ENCODE data around the gene NAIF1.

NAIF1 gene

DNA sequence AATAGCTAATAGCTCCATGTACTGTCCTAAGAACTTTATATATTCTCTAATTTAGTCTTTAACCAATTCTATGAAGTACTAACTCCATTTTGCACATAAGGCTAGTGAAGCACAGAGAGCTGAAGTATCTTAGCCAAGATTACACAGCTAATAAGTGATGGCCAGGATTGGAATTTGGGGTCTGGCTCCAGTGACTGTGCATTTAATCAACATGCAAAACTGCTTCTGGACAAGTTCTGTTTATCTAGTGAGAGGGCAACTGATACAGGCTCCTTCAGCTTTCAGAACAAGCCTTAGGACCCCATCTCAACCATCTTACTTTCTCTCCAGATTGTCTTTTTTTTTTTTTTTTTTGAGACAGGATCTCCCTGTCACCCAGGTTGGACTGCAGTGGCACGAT, 22.2 kb upstream of the NAIF1 start:
- no peak overlapping the region for H3K4me3 ChIP-seq (ENCODE audit: low read depth, low read length)
- TF ChIP-seq, protein P1, sequence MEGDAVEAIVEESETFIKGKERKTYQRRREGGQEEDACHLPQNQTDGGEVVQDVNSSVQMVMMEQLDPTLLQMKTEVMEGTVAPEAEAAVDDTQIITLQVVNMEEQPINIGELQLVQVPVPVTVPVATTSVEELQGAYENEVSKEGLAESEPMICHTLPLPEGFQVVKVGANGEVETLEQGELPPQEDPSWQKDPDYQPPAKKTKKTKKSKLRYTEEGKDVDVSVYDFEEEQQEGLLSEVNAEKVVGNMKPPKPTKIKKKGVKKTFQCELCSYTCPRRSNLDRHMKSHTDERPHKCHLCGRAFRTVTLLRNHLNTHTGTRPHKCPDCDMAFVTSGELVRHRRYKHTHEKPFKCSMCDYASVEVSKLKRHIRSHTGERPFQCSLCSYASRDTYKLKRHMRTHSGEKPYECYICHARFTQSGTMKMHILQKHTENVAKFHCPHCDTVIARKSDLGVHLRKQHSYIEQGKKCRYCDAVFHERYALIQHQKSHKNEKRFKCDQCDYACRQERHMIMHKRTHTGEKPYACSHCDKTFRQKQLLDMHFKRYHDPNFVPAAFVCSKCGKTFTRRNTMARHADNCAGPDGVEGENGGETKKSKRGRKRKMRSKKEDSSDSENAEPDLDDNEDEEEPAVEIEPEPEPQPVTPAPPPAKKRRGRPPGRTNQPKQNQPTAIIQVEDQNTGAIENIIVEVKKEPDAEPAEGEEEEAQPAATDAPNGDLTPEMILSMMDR (IDR thresholded peaks at IDR 0.05; ENCODE audit: control insufficient read depth, extremely low read depth, insufficient read depth) = no peak
- no peak for DNase-seq (ENCODE audit: low read depth)

DNA sequence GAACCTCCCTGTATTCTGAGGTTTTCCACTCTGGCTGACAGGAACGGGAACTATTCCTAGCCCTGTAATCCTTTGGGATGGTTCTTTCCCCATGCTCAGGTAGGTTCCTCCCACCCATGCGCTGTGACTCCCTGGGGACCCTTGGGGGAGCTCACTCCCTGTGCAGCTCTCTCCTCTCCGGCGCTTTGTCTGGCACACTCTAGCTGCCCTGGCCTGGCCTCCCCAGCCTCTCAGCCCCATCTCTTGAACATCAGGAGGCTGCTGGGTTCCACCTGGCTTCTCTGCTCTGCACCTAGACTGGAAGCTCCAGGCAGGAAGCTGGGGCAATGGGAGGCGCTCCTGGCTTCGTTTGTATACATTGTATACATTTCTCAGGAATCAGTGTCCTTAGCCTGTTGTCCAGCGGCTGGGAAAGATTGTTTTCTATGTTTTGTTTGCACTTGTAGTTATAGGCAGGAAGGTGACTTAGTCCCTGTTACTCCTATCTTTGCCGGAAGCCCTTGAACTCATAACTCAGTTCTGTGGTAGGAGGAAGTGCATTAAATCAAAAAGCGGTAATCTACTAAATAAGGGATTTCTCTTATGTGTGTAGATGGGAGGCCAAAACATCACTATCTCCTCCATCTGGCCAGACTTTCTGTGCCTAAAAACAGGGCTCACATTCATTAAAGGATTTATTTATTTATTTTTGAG, 21.3 kb upstream of the NAIF1 start:
- no peak for DNase-seq (ENCODE audit: low read depth)
- no peak overlapping the region for H3K4me3 ChIP-seq (ENCODE audit: low read depth, low read length)
- TF ChIP-seq, protein P1 (IDR thresholded peaks at IDR 0.05; ENCODE audit: control insufficient read depth, extremely low read depth, insufficient read depth) = no peak

DNA sequence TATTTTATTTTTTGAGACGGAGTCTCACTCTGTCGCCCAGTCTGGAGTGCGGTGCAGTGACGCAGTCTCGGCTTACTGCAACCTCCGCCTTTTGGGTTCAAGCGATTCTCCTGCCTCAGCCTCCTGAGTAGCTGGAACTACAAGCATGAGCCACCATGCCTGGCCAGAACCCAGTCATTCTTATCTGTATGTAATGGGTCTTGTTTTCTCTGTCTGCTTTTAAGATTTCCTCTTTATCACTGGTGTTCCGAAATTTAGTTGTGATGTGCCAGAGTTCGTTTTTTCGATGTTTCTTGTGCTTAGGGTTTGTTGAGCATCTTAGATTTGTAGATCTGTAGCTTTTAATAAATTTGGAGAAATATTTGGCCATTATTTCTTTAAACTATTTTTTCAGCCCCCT, 20.1 kb upstream of the NAIF1 start:
- no peak overlapping the region for H3K4me3 ChIP-seq (ENCODE audit: low read depth, low read length)
- TF ChIP-seq, protein P1 (IDR thresholded peaks at IDR 0.05; ENCODE audit: control insufficient read depth, extremely low read depth, insufficient read depth) = no peak
- DNase-seq (ENCODE audit: low read depth) = no peak

DNA sequence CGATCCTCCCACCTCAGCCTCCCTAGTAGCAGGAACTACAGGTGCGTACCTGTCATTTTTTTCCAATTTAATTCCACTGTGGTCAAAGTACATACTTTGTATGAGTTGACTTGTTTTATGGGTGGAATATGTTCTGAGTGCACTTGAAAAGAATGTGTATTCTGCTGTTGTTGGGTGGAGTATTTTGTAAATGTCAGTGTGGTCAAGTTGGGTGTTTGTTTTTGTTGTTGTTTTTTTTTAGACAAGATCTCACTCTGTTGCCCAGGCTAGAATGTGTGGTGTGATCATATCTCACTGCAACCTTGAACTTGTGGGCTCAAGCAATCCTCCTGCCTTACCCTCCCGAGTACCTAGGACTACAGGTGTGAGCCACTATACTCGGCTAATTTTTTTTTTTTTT, 18.8 kb upstream of the NAIF1 start:
- no peak for DNase-seq (ENCODE audit: low read depth)
- TF ChIP-seq, protein P1 (IDR thresholded peaks at IDR 0.05; ENCODE audit: control insufficient read depth, extremely low read depth, insufficient read depth) = no peak
- H3K4me3 ChIP-seq (ENCODE audit: low read depth, low read length) = no peak overlapping the region

DNA sequence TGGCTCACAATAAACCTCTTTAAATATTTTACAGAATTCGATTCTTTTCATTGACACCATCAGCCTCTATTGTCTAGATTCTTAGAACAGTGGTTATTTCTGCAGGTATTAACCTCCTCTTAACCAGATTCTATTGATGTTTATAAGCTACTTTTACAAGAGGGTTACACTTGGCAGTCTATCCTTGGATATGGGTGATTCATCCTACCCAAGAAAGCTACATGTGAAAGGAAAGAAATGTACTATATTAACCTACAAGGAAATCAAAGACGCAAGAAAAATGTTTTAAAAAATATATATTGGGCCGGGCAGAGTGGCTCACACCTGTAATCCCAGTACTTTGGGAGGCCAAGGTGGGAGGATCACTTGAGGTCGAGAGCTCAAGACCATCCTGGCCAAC, 17.6 kb upstream of the NAIF1 start:
- no peak overlapping the region for H3K4me3 ChIP-seq (ENCODE audit: low read depth, low read length)
- DNase-seq (ENCODE audit: low read depth) = no peak
- TF ChIP-seq, protein P1 (IDR thresholded peaks at IDR 0.05; ENCODE audit: control insufficient read depth, extremely low read depth, insufficient read depth) = no peak

DNA sequence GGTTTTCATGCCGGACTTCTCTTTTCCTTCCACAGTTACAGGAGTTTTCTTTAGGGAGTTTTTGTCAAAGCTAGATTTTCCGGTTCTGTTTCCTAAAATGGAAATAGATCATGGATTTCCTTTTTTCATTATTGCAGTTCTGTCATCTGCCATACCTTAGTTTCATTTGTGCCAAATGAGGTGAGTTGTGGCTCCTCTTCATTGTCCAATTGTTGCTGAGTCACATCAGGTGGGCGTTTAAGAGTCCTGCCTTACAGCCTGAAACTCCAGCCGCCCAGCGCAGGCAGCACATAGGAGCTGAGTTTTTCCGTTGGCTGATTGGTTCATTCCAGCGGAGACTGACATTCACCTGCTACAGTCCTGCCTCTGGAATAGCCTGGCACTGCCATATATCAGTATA, 15.0 kb upstream of the NAIF1 start:
- H3K4me3 ChIP-seq (ENCODE audit: low read depth, low read length) = no peak overlapping the region
- TF ChIP-seq, protein P1 (IDR thresholded peaks at IDR 0.05; ENCODE audit: control insufficient read depth, extremely low read depth, insufficient read depth) = no peak
- DNase-seq (ENCODE audit: low read depth) = no peak

DNA sequence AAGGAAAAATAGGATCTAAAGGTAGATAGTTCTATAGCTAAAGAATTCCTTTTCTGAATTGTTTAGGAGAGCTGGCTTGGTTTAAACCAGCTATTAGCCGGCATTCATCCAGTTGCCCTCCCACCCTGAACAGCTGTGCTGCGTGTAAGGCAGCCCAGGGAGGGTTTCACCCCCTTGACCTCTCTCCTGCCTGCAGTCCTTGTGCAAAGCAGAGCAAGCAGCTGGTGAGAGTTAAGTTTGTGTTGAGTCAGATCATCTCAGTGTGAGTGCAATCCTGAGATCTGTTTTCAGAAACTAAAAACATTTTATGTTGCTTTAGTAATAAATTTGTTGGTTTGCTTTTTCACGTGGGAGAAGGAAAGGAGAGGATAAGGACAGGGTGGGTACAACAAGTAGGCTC, 13.9 kb upstream of the NAIF1 start:
- TF ChIP-seq, protein P1 (IDR thresholded peaks at IDR 0.05; ENCODE audit: control insufficient read depth, extremely low read depth, insufficient read depth) = no peak
- H3K4me3 ChIP-seq (ENCODE audit: low read depth, low read length) = no peak overlapping the region
- no peak for DNase-seq (ENCODE audit: low read depth)
